ENCODE data around the gene SETD1A. TPM values are rescaled to one million over a fixed set of nuclear protein-coding genes. Genes with fewer than 3 reads are reported as not detected.

Gene SETD1A
- total and polyA plus RNA-seq, 7 donors: 2.4 to 16.0 (median 5.6) TPM

- Histone ChIP-seq H3K27ac (peak overlapping the region; percentile 87 to 95 (median 92)), H3K27me3 (no peaks in the 10 kb centered on the region), H3K36me3 (peaks cover 0 to 15% (median under 1%) of the 10 kb centered on the region in 4 donors), H3K9me3 (no peaks in the 10 kb centered on the region), H3K4me3 (peak overlapping the region in 3 of 4 donors; percentile 69 to 90 (median 90)), H3K4me1 (peaks cover 0 to 40% (median 37%) of the 10 kb centered on the region in 4 donors)
- TF ChIP-seq POLR2A (IDR thresholded peaks at IDR 0.05) (no peak), EP300 (IDR thresholded peaks at IDR 0.05) (no peak), POLR2AphosphoS5 (IDR thresholded peaks at IDR 0.05) (no peak)
- TF ChIP-seq, protein P1, sequence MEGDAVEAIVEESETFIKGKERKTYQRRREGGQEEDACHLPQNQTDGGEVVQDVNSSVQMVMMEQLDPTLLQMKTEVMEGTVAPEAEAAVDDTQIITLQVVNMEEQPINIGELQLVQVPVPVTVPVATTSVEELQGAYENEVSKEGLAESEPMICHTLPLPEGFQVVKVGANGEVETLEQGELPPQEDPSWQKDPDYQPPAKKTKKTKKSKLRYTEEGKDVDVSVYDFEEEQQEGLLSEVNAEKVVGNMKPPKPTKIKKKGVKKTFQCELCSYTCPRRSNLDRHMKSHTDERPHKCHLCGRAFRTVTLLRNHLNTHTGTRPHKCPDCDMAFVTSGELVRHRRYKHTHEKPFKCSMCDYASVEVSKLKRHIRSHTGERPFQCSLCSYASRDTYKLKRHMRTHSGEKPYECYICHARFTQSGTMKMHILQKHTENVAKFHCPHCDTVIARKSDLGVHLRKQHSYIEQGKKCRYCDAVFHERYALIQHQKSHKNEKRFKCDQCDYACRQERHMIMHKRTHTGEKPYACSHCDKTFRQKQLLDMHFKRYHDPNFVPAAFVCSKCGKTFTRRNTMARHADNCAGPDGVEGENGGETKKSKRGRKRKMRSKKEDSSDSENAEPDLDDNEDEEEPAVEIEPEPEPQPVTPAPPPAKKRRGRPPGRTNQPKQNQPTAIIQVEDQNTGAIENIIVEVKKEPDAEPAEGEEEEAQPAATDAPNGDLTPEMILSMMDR (IDR thresholded peaks at IDR 0.05): no peak
- DNase-seq: no peak
- intact Hi-C loops (cut with DNase I): loop anchor here (2.0 to 10.0 kb wide), 2 partner anchors 24 to 270 kb away; partner anchors contain the start of genes FBRS, ORAI3 and PRR14
- 81 to 83% methylated on average over 11 of the region's 11 CpGs for WGBS, 2 donors
Observed at GRCh38 chr16:30924913-30925631, 32.5 kb upstream of the SETD1A start.

DNA sequence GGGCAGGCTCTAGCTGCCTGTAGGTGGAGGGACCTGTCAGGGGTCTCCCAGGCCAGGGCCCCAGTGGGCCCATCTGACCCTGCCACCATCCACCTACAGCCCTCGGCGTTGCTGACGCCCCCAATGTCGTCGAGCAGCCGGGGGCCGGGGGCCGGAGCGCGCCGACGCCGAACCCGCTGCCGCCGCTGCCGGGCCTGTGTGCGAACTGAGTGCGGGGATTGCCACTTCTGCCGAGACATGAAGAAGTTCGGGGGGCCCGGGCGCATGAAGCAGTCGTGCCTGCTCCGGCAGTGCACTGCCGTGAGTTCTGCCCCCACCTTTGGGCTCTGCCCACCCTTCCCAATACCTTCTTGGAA, 31.9 kb upstream of the SETD1A start:
- no peak for TF ChIP-seq EP300 (IDR thresholded peaks at IDR 0.05)
- H3K27me3 ChIP-seq: no peaks in the 10 kb centered on the region
- peaks cover 0 to 40% (median 37%) of the 10 kb centered on the region in 4 donors for H3K4me1 ChIP-seq
- DNase-seq: no peak
- peak overlapping the region in 3 of 4 donors; percentile 20 to 94 (median 91) for H3K27ac ChIP-seq
- peaks cover 0 to 21% (median 6%) of the 10 kb centered on the region in 4 donors for H3K36me3 ChIP-seq
- 94 to 96% methylated on average over 26 of the region's 26 CpGs for WGBS, 2 donors
- H3K9me3 ChIP-seq: no peaks in the 10 kb centered on the region
- intact Hi-C loops (cut with DNase I): loop anchor here (2.0 to 10.0 kb wide), 2 partner anchors 23 to 271 kb away; partner anchors contain the start of genes FBRS, ORAI3 and PRR14
- no peak overlapping the region for H3K4me3 ChIP-seq

DNA sequence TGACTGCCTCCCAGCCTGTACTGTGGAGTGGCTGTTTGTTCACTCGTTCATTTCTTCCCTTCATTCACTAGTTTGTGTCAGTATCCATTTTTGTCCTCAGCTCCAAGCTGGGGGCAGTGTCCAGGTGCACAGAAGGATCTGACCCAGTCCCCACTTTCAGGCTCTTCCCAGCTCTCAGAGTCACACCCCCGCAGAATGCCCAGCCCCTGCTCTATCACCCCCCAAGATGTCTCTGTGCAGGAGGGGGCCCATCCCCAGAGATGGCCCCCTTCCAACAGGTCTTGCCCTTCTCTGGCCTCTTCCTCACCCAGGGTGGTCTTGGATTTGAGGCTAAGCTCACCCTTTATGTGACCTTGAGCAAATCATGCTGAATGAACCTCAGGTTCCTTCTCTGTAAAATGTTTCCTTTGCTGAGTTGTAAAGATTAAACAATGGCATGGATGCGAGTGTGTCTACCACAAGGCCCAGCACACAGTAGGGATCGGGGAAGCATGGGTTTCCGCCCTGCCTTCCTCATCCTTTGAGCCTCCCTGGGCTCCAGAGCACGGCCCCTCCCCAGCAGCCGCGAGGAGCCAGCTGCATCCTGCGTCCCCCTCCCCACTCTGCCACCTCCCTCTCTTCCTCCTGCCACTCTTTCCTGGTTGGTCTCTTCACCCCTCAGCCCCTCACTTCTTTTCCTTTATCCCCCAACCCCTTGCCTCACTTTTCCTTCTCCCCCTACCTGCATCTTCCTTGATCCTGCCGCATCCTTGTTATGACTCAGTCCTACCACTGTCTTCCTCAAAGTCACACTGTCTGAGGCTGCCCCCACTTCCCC, 31.4 kb upstream of the SETD1A start:
- peaks cover 0 to 25% (median 12%) of the 10 kb centered on the region in 4 donors for H3K36me3 ChIP-seq
- H3K4me3 ChIP-seq: no peak overlapping the region
- TF ChIP-seq POLR2A (IDR thresholded peaks at IDR 0.05) (no peak), POLR2AphosphoS5 (IDR thresholded peaks at IDR 0.05) (no peak), EP300 (IDR thresholded peaks at IDR 0.05) (no peak)
- TF ChIP-seq, protein P1 (IDR thresholded peaks at IDR 0.05): no peak
- intact Hi-C loops (cut with DNase I): loop anchor here (2.0 to 10.0 kb wide), 2 partner anchors 23 to 271 kb away; partner anchors contain the start of genes FBRS, ORAI3 and PRR14
- H3K9me3 ChIP-seq: no peaks in the 10 kb centered on the region
- H3K27me3 ChIP-seq: no peaks in the 10 kb centered on the region
- H3K4me1 ChIP-seq: peaks cover 0 to 38% (median 36%) of the 10 kb centered on the region in 4 donors
- no peak overlapping the region for H3K27ac ChIP-seq
- DNase-seq: no peak
- 76 to 80% methylated on average over 10 of the region's 10 CpGs for WGBS, 2 donors

DNA sequence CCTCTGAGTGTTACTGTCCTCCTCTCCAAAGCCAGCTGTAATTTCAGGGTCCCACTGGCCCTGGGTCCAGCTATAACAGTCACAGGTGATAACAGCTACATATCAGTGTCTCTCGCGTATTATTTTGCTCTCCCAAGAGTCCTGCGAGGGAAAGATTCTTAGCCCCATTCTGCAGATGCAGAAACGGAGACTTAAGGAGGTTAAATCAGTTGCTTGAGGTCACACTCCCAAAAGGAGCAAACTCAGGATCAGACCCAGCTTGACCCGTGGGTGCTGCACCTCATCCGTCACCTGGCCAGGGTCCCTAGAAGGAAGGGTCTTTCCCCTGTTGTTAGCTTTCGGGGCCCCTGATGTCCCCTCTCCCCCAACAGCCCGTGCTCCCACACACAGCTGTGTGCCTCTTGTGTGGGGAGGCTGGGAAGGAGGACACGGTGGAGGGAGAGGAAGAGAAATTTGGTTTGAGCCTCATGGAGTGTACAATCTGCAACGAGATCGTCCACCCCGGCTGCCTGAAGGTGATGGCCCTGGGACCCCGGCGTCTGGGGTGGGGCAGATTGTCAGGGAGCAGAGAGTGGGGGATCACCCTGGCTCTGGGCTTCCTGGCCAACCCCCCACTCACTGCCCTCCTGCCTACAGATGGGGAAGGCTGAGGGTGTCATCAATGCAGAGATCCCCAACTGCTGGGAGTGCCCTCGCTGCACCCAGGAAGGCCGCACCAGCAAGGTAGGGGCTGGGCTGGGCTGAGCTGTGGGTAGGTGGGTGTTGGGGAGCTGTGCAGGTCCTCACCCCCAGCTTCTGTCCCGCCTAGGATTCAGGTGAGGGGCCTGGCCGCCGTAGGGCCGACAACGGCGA, 30.4 kb upstream of the SETD1A start:
- intact Hi-C loops (cut with DNase I): loop anchor here (10.0 kb wide), 1 partner anchor 272 kb away; the partner anchor contains the start of genes FBRS and PRR14
- WGBS, 2 donors: 94 to 96% methylated on average over 22 of the region's 22 CpGs
- Histone ChIP-seq H3K27me3 (no peaks in the 10 kb centered on the region), H3K4me3 (no peak overlapping the region), H3K4me1 (peaks cover 0 to 31% (median 28%) of the 10 kb centered on the region in 4 donors), H3K36me3 (peaks cover 0 to 28% (median 16%) of the 10 kb centered on the region in 4 donors), H3K27ac (peak overlapping the region in 3 of 4 donors; percentile 40 to 61 (median 55)), H3K9me3 (no peaks in the 10 kb centered on the region)
- TF ChIP-seq POLR2A (IDR thresholded peaks at IDR 0.05) (no peak), EP300 (IDR thresholded peaks at IDR 0.05) (no peak), POLR2AphosphoS5 (IDR thresholded peaks at IDR 0.05) (no peak)
- TF ChIP-seq, protein P1 (IDR thresholded peaks at IDR 0.05): no peak
- DNase-seq: no peak

All from sigmoid colon (tissue), 7 donors.